ENCODE measurements around the gene ANO10. TPM values are rescaled to one million over a fixed set of nuclear protein-coding genes. Genes with fewer than 3 reads are reported as not detected.

Gene ANO10
- total and polyA plus RNA-seq, 2 donors (not counting 1 experiment from before 2014, with no cell fraction given), result 1.9 to 10.6 TPM

DNA sequence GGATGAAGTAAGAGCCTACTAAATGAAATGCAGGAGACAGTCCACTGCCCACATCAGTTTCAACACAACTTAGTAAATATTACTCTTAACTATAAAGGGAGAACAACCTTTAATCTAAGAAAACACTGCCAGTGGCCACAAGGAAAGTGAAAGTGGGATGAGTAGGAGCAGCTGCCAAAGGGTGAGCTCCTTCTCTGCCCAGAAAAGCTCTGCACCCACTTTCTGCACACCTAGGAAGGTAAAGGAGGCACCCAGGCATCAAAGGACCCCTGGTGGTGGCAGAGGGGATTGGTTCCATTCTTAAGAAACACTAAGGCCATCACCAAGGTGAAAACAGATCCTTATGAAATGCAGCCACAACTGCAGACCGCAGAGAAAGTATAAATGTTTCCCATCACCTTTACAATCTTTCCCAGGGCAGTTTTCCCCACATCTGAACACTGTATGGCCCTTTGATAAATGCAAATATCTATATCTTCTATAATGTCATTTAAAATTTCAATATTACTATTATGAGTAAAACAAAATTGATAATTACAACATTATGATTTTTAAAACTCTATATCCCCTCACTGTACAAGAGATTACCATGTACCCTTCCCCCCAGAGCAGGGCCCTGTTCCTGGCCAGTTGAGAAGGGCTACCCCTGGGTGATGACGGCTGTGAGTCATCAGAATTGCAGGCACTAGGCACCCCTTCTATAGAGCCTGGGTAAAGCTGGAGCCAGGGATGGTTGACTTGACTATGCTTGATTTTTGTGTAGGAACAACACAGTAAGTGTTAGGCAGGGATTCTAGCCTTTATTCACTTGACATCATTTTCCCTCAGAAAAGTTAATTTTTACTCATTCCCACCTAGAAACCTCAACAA is 243.5 kb downstream of the ANO10 start:
- H3K9ac ChIP-seq (ENCODE audit: low read length), result no peak overlapping the region
- WGBS (ENCODE audit: insufficient coverage), result no CpG with 5 or more reads among the region's 2 CpGs
- H3K4me1 Mint-ChIP-seq, result no peaks in the 10 kb centered on the region

DNA sequence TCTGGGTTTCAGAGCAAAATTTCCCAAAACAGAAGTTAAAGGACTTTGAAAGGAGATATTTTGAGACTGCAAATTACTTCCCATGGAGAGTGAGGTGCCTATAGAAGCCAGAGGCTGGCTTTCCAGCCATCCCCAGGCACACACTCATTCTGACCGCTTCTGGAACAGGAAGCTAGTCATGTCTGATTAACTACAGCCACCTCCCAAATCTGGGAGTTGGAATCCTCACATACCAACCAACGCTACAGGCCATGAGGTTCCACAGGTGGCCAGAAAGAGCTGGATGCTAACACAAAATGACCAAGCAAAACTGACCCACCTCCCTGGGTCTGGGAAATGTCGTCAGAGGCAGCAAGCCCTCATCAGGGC is 248.3 kb downstream of the ANO10 start:
- CTCF ChIA-PET, result no interaction called here
- Histone ChIP-seq H3K4me1 (ENCODE audit: control insufficient read depth in 2 of 2, insufficient read depth in 2 of 2, low read length in 2 of 2) (no peaks in the 10 kb centered on the region), H4K20me1 (ENCODE audit: control insufficient read depth, insufficient read depth, low read length, poor library complexity, severe bottlenecking) (no peaks in the 10 kb centered on the region), H3K4me2 (replicated peaks; ENCODE audit: low read depth, low read length, poor library complexity, severe bottlenecking) (no peak overlapping the region), H3K36me3 (replicated peaks in 1 of 2; ENCODE audit: control extremely low read depth in 1 of 2, control insufficient read depth in 1 of 2, extremely low read depth in 1 of 2, insufficient read depth in 2 of 2, low read length in 1 of 2) (no peaks in the 10 kb centered on the region), H3K79me2 (ENCODE audit: control insufficient read depth, insufficient read depth, low read length) (no peaks in the 10 kb centered on the region), H3K9ac (ENCODE audit: low read length) (no peak overlapping the region), H2AFZ (ENCODE audit: insufficient read depth, low read depth, low read length, poor library complexity, severe bottlenecking) (no peak overlapping the region), H3K9me3 (ENCODE audit: control extremely low read depth in 1 of 3, control insufficient read depth in 2 of 3, insufficient read depth in 1 of 3, low read length in 2 of 3) (no peaks in the 10 kb centered on the region), H3K27me3 (replicated peaks in 1 of 4; ENCODE audit: control extremely low read depth in 1 of 4, control insufficient read depth in 3 of 4, insufficient read depth in 4 of 4, low read length in 3 of 4) (no peaks in the 10 kb centered on the region), H3K27ac (ENCODE audit: low read length in 2 of 2) (no peak overlapping the region), H3K4me3 (ENCODE audit: control extremely low read depth in 1 of 5, extremely low read depth in 1 of 5, insufficient read depth in 1 of 5, low read depth in 2 of 5, low read length in 4 of 5) (no peak overlapping the region)
- no peak for TF ChIP-seq EZH2 (IDR thresholded peaks at IDR 0.05; ENCODE audit: borderline replicate concordance, insufficient read depth, low read depth, low read length, poor library complexity, severe bottlenecking)
- TF ChIP-seq, protein P1, sequence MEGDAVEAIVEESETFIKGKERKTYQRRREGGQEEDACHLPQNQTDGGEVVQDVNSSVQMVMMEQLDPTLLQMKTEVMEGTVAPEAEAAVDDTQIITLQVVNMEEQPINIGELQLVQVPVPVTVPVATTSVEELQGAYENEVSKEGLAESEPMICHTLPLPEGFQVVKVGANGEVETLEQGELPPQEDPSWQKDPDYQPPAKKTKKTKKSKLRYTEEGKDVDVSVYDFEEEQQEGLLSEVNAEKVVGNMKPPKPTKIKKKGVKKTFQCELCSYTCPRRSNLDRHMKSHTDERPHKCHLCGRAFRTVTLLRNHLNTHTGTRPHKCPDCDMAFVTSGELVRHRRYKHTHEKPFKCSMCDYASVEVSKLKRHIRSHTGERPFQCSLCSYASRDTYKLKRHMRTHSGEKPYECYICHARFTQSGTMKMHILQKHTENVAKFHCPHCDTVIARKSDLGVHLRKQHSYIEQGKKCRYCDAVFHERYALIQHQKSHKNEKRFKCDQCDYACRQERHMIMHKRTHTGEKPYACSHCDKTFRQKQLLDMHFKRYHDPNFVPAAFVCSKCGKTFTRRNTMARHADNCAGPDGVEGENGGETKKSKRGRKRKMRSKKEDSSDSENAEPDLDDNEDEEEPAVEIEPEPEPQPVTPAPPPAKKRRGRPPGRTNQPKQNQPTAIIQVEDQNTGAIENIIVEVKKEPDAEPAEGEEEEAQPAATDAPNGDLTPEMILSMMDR (IDR thresholded peaks at IDR 0.05), result no peak
- Mint-ChIP-seq H3K4me1 (no peaks in the 10 kb centered on the region), H3K27ac (no peak overlapping the region), H3K4me3 (no peak overlapping the region), H3K27me3 (peaks cover 3% of the 10 kb centered on the region), H3K9me3 (ENCODE audit: insufficient read depth) (no peaks in the 10 kb centered on the region)
- ATAC-seq (ENCODE audit: low read depth) (no peak), DNase-seq (no peak)
- POLR2A ChIA-PET, result interaction anchor here (0.6 kb wide), 1 partner anchor 9 kb away, joined by 6 read pairs; no protein-coding TSS in a partner anchor
- 100% methylated on average over 3 of the region's 3 CpGs for WGBS (ENCODE audit: insufficient coverage)
- intact Hi-C loops (cut with micrococcal nuclease), result no loop called here

More for the DNA sequence above, 243.5 kb downstream of the ANO10 start:
- CTCF ChIA-PET, result interaction anchor here (0.6 to 6.7 kb wide), 12 partner anchors 9 to 416 kb away, joined by 3 to 71 read pairs (median 4); no protein-coding TSS in a partner anchor
- no peaks in the 10 kb centered on the region for H3K36me3 ChIP-seq (replicated peaks in 1 of 2; ENCODE audit: control extremely low read depth in 1 of 2, control insufficient read depth in 1 of 2, extremely low read depth in 1 of 2, insufficient read depth in 2 of 2, low read length in 1 of 2)
- H3K27ac ChIP-seq (ENCODE audit: low read length in 2 of 2), result no peak overlapping the region
- peak; percentile 73 for DNase-seq
- H4K20me1 ChIP-seq (ENCODE audit: control insufficient read depth, insufficient read depth, low read length, poor library complexity, severe bottlenecking), result no peaks in the 10 kb centered on the region
- Mint-ChIP-seq H3K9me3 (ENCODE audit: insufficient read depth) (no peaks in the 10 kb centered on the region), H3K27me3 (peaks cover 24% of the 10 kb centered on the region), H3K27ac (no peak overlapping the region), H3K4me3 (no peak overlapping the region)
- peak; percentile 61 for ATAC-seq (ENCODE audit: low read depth)
- no peaks in the 10 kb centered on the region for H3K27me3 ChIP-seq (replicated peaks in 1 of 4; ENCODE audit: control extremely low read depth in 1 of 4, control insufficient read depth in 3 of 4, insufficient read depth in 4 of 4, low read length in 3 of 4)
- H3K9me3 ChIP-seq (ENCODE audit: control extremely low read depth in 1 of 3, control insufficient read depth in 2 of 3, insufficient read depth in 1 of 3, low read length in 2 of 3), result no peaks in the 10 kb centered on the region
- no peak overlapping the region for H2AFZ ChIP-seq (ENCODE audit: insufficient read depth, low read depth, low read length, poor library complexity, severe bottlenecking)
- POLR2A ChIA-PET, result no interaction called here
- TF ChIP-seq, protein P1 (IDR thresholded peaks at IDR 0.05), result peak; percentile 87
- TF ChIP-seq EZH2 (IDR thresholded peaks at IDR 0.05; ENCODE audit: borderline replicate concordance, insufficient read depth, low read depth, low read length, poor library complexity, severe bottlenecking), result no peak
- no peaks in the 10 kb centered on the region for H3K4me1 ChIP-seq (ENCODE audit: control insufficient read depth in 2 of 2, insufficient read depth in 2 of 2, low read length in 2 of 2)
- H3K4me2 ChIP-seq (replicated peaks; ENCODE audit: low read depth, low read length, poor library complexity, severe bottlenecking), result no peak overlapping the region
- no peaks in the 10 kb centered on the region for H3K79me2 ChIP-seq (ENCODE audit: control insufficient read depth, insufficient read depth, low read length)
- intact Hi-C loops (cut with micrococcal nuclease), result no loop called here
- H3K4me3 ChIP-seq (ENCODE audit: control extremely low read depth in 1 of 5, extremely low read depth in 1 of 5, insufficient read depth in 1 of 5, low read depth in 2 of 5, low read length in 4 of 5), result no peak overlapping the region

Data from B cell (primary cell).